Mammary epithelial cell (primary cell): ENCODE data around the gene CCDC80.

Experiments
- EZH2 ChIP-seq: IDR thresholded peaks from 2 replicates; pipeline ENCODE4 v1.6.1; 2012; ENCODE audit warnings: low read length, inconsistent platforms, borderline replicate concordance
- TF ChIP-seq, protein P1 (sequence below), 2 donors: IDR thresholded peaks in 1 of 2; conservative IDR thresholded peaks in 1 of 2; 2 replicates each; pipeline ENCODE4 v1.5.1; 2011 to 2012; ENCODE audit warnings: inconsistent platforms in 2 of 2, low read length in 2 of 2, mild to moderate bottlenecking in 2 of 2, control low read depth in 1 of 2, low read depth in 1 of 2; ENCODE audit not compliant: insufficient read depth in 1 of 2; ENCODE audit errors: extremely low read depth in 1 of 2

GRCh38 chr3:112561734-112562529, 79.0 kb downstream of the CCDC80 start, which contains the start of the genes ATG3 and SLC35A5:
- TF ChIP-seq, protein P1, sequence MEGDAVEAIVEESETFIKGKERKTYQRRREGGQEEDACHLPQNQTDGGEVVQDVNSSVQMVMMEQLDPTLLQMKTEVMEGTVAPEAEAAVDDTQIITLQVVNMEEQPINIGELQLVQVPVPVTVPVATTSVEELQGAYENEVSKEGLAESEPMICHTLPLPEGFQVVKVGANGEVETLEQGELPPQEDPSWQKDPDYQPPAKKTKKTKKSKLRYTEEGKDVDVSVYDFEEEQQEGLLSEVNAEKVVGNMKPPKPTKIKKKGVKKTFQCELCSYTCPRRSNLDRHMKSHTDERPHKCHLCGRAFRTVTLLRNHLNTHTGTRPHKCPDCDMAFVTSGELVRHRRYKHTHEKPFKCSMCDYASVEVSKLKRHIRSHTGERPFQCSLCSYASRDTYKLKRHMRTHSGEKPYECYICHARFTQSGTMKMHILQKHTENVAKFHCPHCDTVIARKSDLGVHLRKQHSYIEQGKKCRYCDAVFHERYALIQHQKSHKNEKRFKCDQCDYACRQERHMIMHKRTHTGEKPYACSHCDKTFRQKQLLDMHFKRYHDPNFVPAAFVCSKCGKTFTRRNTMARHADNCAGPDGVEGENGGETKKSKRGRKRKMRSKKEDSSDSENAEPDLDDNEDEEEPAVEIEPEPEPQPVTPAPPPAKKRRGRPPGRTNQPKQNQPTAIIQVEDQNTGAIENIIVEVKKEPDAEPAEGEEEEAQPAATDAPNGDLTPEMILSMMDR (conservative IDR thresholded peaks at IDR 0.05 in 1 of 2, IDR thresholded peaks at IDR 0.05 in 1 of 2; ENCODE audit: extremely low read depth in 1 of 2, insufficient read depth in 1 of 2, low read depth in 1 of 2, low read length in 2 of 2) = peak in 1 of 2 donors; percentile 15
- TF ChIP-seq EZH2 = no peak
